Panc1 (cell line): ENCODE data around the gene DMRT2. TPM values are rescaled to one million over a fixed set of nuclear protein-coding genes. Genes with fewer than 3 reads are reported as not detected.

Source experiments
- ATAC-seq: fragments of 200-7000 bp; cut with Tn5 transposase; 2 replicates; pipeline ENCODE4 v1.9.1; 2020; ENCODE audit warnings: mild to moderate bottlenecking, moderate library complexity
- BruUV-seq: library from RNA; stranded (reverse); fragments of 400-500 nt; replicated peaks from 2 replicates; lab custom pipeline; 2021; lab: Mats Ljungman, UMichigan
- CTCF ChIA-PET: fragments of 300-600 bp; sonication (Branson Sonifier 250); formaldehyde crosslinking; loops from one replicate; lab custom pipeline; 2022; ENCODE audit warnings: antibody characterized with exemption; lab: Charles Lee
- POLR2A ChIA-PET: fragments of 300-600 bp; sonication (Branson Sonifier 250); formaldehyde crosslinking; loops from one replicate; lab custom pipeline; 2022; ENCODE audit warnings: antibody characterized with exemption; lab: Charles Lee
- DNase-seq: peaks from one replicate; pipeline ENCODE4 v3.0.0-alpha.2; 2010; ENCODE audit warnings: low read depth, low spot score
- H3K27ac ChIP-seq: 2 replicates; pipeline ENCODE4 v1.5.1; 2011; ENCODE audit warnings: mild to moderate bottlenecking, low read length, inconsistent platforms
- H3K27me3 ChIP-seq: fragments of 200-500 bp; sonication (Bioruptor generic); 2 replicates; pipeline ENCODE4 v1.6.0; 2014; ENCODE audit warnings: low read length, inconsistent platforms; ENCODE audit not compliant: control insufficient read depth, insufficient read depth
- H3K36me3 ChIP-seq: fragments of 200-500 bp; sonication (Bioruptor generic); 2 replicates; pipeline ENCODE4 v1.5.1; 2014; ENCODE audit warnings: inconsistent platforms, mild to moderate bottlenecking, low read length, moderate library complexity; ENCODE audit not compliant: control insufficient read depth, insufficient read depth
- H3K4me1 ChIP-seq: 2 replicates; pipeline ENCODE4 v1.5.1; 2011; ENCODE audit warnings: inconsistent platforms, mild to moderate bottlenecking, low read length, moderate library complexity; ENCODE audit not compliant: control insufficient read depth, insufficient read depth
- H3K4me3 ChIP-seq, 2 experiments: 2 replicates each; pipeline ENCODE4 v1.5.1; 2011 to 2012; ENCODE audit warnings: low read depth in 2 of 2, low read length in 2 of 2, mild to moderate bottlenecking in 2 of 2, inconsistent platforms in 1 of 2, moderate library complexity in 1 of 2
- H3K9me3 ChIP-seq: fragments of 200-500 bp; sonication (Bioruptor generic); 2 replicates; pipeline ENCODE4 v1.5.1; 2014; ENCODE audit warnings: low read depth, mild to moderate bottlenecking, inconsistent platforms, low read length, moderate library complexity; ENCODE audit not compliant: control insufficient read depth, insufficient read depth
- POLR2AphosphoS5 ChIP-seq: IDR thresholded peaks from 2 replicates; pipeline ENCODE4 v1.6.1; 2012; ENCODE audit warnings: mild to moderate bottlenecking, low read depth, low read length, moderate library complexity
- SIN3A ChIP-seq: IDR thresholded peaks from 2 replicates; pipeline ENCODE4 v1.6.1; 2012; ENCODE audit warnings: low read depth, mild to moderate bottlenecking, low read length, moderate library complexity, borderline replicate concordance; ENCODE audit not compliant: insufficient read depth
- TCF7L2 ChIP-seq: IDR thresholded peaks from 2 replicates; pipeline ENCODE4 v1.6.1; 2011; ENCODE audit warnings: mild to moderate bottlenecking, low read depth, low read length, inconsistent platforms
- in situ Hi-C: cut with HindIII; loops from 2 replicates; pipeline ENCODE4 v1.10.0; 2016; ENCODE audit warnings: low sequenced_read_pairs, low pct_unique_long_range_greater_than_20kb
- intact Hi-C: fragments of 100-400 bp; cut with micrococcal nuclease; formaldehyde crosslinking; loops from one replicate; pipeline ENCODE4 v1.10.0; 2022; ENCODE audit not compliant: unreplicated experiment
- total RNA-seq: library from RNA; stranded (reverse); gene quantifications from one replicate; pipeline ENCODE4 v1.2.1, GENCODE V29; 2021; ENCODE audit not compliant: unreplicated experiment
- TF ChIP-seq, protein P1 (sequence below), 2 experiments: IDR thresholded peaks; 2 replicates each; pipeline ENCODE4 v1.6.1; 2011 to 2012; ENCODE audit warnings: low read depth in 2 of 2, control low read depth in 1 of 2, low read length in 1 of 2, mild to moderate bottlenecking in 1 of 2, moderate library complexity in 1 of 2; ENCODE audit not compliant: insufficient read depth in 1 of 2
- TF ChIP-seq, protein P2 (sequence below): fragments of 450-650 bp; IDR thresholded peaks from 2 replicates; pipeline ENCODE4 v1.5.1; 2017; ENCODE audit warnings: mild to moderate bottlenecking

DMRT2 gene
- total RNA-seq, 1 experiment from 2014 or later, result not detected

DNA sequence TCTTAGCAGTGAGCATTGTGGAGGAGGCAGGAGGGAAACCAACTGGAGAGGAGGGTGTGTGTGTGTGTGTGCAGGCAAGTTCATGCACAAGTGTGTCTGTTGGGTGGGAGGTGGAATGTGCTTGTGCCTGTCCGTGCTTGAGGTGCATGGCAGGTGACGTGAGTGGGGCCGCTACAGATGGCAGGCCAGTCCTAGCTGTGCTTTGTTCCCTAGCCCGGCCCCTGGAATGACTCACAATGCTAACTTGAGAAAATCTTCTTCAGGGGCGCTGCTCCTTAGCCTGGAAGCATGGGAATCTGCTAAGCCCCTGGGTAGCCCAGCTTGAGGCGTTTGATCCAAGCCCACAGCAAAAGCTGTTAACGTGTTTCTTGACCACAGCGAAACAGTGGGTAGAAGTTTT is 25.0 kb upstream of the DMRT2 start:
- POLR2A ChIA-PET, result no interaction called here
- Histone ChIP-seq H3K4me3 (no peak overlapping the region), H3K9me3 (no peaks in the 10 kb centered on the region), H3K27ac (no peak overlapping the region), H3K36me3 (no peaks in the 10 kb centered on the region), H3K27me3 (no peaks in the 10 kb centered on the region), H3K4me1 (no peaks in the 10 kb centered on the region)
- in situ Hi-C loops (no loop called here), intact Hi-C loops (no loop called here)
- ATAC-seq (no peak), DNase-seq (no peak)
- CTCF ChIA-PET, result no interaction called here
- no TSS peak for BruUV-seq
- TF ChIP-seq POLR2AphosphoS5 (no peak), SIN3A (no peak), TCF7L2 (no peak)
- TF ChIP-seq, protein P1, sequence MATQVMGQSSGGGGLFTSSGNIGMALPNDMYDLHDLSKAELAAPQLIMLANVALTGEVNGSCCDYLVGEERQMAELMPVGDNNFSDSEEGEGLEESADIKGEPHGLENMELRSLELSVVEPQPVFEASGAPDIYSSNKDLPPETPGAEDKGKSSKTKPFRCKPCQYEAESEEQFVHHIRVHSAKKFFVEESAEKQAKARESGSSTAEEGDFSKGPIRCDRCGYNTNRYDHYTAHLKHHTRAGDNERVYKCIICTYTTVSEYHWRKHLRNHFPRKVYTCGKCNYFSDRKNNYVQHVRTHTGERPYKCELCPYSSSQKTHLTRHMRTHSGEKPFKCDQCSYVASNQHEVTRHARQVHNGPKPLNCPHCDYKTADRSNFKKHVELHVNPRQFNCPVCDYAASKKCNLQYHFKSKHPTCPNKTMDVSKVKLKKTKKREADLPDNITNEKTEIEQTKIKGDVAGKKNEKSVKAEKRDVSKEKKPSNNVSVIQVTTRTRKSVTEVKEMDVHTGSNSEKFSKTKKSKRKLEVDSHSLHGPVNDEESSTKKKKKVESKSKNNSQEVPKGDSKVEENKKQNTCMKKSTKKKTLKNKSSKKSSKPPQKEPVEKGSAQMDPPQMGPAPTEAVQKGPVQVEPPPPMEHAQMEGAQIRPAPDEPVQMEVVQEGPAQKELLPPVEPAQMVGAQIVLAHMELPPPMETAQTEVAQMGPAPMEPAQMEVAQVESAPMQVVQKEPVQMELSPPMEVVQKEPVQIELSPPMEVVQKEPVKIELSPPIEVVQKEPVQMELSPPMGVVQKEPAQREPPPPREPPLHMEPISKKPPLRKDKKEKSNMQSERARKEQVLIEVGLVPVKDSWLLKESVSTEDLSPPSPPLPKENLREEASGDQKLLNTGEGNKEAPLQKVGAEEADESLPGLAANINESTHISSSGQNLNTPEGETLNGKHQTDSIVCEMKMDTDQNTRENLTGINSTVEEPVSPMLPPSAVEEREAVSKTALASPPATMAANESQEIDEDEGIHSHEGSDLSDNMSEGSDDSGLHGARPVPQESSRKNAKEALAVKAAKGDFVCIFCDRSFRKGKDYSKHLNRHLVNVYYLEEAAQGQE (IDR thresholded peaks at IDR 0.05; ENCODE audit: insufficient read depth in 1 of 2, low read depth in 2 of 2, low read length in 1 of 2), result no peak
- TF ChIP-seq, protein P2, sequence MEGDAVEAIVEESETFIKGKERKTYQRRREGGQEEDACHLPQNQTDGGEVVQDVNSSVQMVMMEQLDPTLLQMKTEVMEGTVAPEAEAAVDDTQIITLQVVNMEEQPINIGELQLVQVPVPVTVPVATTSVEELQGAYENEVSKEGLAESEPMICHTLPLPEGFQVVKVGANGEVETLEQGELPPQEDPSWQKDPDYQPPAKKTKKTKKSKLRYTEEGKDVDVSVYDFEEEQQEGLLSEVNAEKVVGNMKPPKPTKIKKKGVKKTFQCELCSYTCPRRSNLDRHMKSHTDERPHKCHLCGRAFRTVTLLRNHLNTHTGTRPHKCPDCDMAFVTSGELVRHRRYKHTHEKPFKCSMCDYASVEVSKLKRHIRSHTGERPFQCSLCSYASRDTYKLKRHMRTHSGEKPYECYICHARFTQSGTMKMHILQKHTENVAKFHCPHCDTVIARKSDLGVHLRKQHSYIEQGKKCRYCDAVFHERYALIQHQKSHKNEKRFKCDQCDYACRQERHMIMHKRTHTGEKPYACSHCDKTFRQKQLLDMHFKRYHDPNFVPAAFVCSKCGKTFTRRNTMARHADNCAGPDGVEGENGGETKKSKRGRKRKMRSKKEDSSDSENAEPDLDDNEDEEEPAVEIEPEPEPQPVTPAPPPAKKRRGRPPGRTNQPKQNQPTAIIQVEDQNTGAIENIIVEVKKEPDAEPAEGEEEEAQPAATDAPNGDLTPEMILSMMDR, result no peak

DNA sequence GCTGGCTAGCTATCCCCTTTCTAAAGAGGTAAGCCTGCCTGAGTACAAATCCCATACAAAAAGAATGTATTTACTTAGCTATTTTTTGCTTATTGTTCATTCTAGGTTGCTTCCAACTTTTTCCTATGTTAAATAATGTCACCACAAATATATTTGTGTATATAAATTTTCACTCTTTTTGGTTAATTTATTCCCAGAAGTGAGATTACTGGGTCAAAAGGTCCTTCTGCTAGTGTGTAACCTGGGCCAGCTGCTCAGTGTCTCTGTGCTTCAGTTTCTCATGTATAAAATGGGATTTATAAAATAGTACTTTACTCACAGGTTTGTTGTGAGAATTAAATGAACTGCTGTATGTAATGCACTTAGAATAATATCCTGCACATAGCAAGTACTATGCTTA is 23.9 kb upstream of the DMRT2 start:
- intact Hi-C loops, result no loop called here
- CTCF ChIA-PET, result no interaction called here
- ATAC-seq (no peak), DNase-seq (no peak)
- Histone ChIP-seq H3K4me3 (no peak overlapping the region), H3K9me3 (no peaks in the 10 kb centered on the region), H3K27me3 (no peaks in the 10 kb centered on the region), H3K36me3 (no peaks in the 10 kb centered on the region), H3K27ac (no peak overlapping the region), H3K4me1 (no peaks in the 10 kb centered on the region)
- in situ Hi-C loops, result no loop called here
- TF ChIP-seq, protein P2, result no peak
- no peak for TF ChIP-seq TCF7L2
- TF ChIP-seq, protein P1 (IDR thresholded peaks at IDR 0.05; ENCODE audit: insufficient read depth in 1 of 2, low read depth in 2 of 2, low read length in 1 of 2), result no peak
- no peak for TF ChIP-seq POLR2AphosphoS5
- TF ChIP-seq SIN3A, result no peak
- POLR2A ChIA-PET, result no interaction called here
- BruUV-seq, result no TSS peak
